ENCODE data around the gene WDR86.

DNA sequence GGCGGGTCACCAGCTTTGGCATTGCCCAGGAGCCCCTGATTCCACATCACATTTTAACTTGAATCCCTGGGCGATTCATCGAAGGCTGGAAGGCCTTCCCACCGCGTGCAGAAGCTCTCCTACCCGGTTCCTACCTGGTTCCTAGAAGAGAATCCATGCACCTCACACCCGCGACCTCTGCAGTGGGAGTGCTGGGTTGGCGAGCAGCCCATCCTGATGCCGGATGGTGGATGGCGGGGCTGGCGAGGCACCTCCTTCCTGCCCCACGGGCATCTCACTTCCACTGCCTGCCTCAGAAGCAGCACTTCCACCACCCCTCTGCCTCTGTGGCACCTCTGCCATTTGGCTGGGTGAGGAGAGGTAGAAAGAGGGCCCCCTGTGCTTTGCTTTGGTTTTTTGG lies 36.2 kb downstream of the WDR86 start:
- TF ChIP-seq, protein P1, sequence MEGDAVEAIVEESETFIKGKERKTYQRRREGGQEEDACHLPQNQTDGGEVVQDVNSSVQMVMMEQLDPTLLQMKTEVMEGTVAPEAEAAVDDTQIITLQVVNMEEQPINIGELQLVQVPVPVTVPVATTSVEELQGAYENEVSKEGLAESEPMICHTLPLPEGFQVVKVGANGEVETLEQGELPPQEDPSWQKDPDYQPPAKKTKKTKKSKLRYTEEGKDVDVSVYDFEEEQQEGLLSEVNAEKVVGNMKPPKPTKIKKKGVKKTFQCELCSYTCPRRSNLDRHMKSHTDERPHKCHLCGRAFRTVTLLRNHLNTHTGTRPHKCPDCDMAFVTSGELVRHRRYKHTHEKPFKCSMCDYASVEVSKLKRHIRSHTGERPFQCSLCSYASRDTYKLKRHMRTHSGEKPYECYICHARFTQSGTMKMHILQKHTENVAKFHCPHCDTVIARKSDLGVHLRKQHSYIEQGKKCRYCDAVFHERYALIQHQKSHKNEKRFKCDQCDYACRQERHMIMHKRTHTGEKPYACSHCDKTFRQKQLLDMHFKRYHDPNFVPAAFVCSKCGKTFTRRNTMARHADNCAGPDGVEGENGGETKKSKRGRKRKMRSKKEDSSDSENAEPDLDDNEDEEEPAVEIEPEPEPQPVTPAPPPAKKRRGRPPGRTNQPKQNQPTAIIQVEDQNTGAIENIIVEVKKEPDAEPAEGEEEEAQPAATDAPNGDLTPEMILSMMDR (IDR thresholded peaks at IDR 0.05; ENCODE audit: insufficient read depth, low read length) = no peak
- TF ChIP-seq, protein P2, sequence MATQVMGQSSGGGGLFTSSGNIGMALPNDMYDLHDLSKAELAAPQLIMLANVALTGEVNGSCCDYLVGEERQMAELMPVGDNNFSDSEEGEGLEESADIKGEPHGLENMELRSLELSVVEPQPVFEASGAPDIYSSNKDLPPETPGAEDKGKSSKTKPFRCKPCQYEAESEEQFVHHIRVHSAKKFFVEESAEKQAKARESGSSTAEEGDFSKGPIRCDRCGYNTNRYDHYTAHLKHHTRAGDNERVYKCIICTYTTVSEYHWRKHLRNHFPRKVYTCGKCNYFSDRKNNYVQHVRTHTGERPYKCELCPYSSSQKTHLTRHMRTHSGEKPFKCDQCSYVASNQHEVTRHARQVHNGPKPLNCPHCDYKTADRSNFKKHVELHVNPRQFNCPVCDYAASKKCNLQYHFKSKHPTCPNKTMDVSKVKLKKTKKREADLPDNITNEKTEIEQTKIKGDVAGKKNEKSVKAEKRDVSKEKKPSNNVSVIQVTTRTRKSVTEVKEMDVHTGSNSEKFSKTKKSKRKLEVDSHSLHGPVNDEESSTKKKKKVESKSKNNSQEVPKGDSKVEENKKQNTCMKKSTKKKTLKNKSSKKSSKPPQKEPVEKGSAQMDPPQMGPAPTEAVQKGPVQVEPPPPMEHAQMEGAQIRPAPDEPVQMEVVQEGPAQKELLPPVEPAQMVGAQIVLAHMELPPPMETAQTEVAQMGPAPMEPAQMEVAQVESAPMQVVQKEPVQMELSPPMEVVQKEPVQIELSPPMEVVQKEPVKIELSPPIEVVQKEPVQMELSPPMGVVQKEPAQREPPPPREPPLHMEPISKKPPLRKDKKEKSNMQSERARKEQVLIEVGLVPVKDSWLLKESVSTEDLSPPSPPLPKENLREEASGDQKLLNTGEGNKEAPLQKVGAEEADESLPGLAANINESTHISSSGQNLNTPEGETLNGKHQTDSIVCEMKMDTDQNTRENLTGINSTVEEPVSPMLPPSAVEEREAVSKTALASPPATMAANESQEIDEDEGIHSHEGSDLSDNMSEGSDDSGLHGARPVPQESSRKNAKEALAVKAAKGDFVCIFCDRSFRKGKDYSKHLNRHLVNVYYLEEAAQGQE (IDR thresholded peaks at IDR 0.05; ENCODE audit: insufficient replicate concordance, low read depth) = no peak
- TF ChIP-seq POLR2AphosphoS5 (IDR thresholded peaks at IDR 0.05; ENCODE audit: low read depth) (no peak), GABPA (IDR thresholded peaks at IDR 0.05; ENCODE audit: low read depth) (no peak), SPI1 (IDR thresholded peaks at IDR 0.05; ENCODE audit: borderline replicate concordance, low read depth) (no peak)

Measured in HL-60 (cell line).